H1 (cell line): ENCODE results near the gene DCP1B. TPM values are rescaled to one million over a fixed set of nuclear protein-coding genes. Genes with fewer than 3 reads are reported as not detected.

ENCODE experiments used
- CTCF ChIA-PET: fragments of 300-600 bp; sonication (Branson Sonifier 250); formaldehyde crosslinking; loops from one replicate; lab custom pipeline; 2021; ENCODE audit not compliant: partially characterized antibody; lab: Charles Lee
- POLR2A ChIA-PET: fragments of 300-600 bp; sonication (Branson Sonifier 250); formaldehyde crosslinking; loops from one replicate; lab custom pipeline; 2021; ENCODE audit warnings: inconsistent platforms; ENCODE audit not compliant: partially characterized antibody; lab: Charles Lee
- DNase-seq, 2 experiments: peaks; one replicate each; pipeline versions ENCODE4 v3.0.0 to v3.0.0-alpha.2; 2010 to 2022; ENCODE audit warnings: low spot score in 2 of 2, low read depth in 1 of 2, mixed read lengths in 1 of 2
- FAIRE-seq: peaks from 2 replicates; lab custom pipeline; 2011; peaks lifted over from hg19 to GRCh38; lab: Jason Lieb, UNC
- H2AFZ ChIP-seq: 2 replicates; pipeline ENCODE4 v1.8.1; 2012; ENCODE audit warnings: low read length, inconsistent platforms
- H2AK5ac ChIP-seq: 2 replicates; pipeline ENCODE4 v1.6.1; 2013; ENCODE audit warnings: low read depth, low read length
- H2BK120ac ChIP-seq: replicated peaks from 2 replicates; pipeline ENCODE3; 2013; ENCODE audit warnings: low read depth, low read length, inconsistent platforms
- H2BK12ac ChIP-seq: 2 replicates; pipeline ENCODE4 v1.6.1; 2013; ENCODE audit warnings: low read depth, low read length
- H2BK15ac ChIP-seq: 2 replicates; pipeline ENCODE4 v1.6.1; 2013; ENCODE audit warnings: low read length
- H2BK20ac ChIP-seq: 2 replicates; pipeline ENCODE4 v1.6.1; 2013; ENCODE audit warnings: low read length
- H2BK5ac ChIP-seq: 2 replicates; pipeline ENCODE4 v1.6.1; 2013; ENCODE audit warnings: low read depth, low read length
- H3K14ac ChIP-seq: 2 replicates; pipeline ENCODE4 v1.6.1; 2013; ENCODE audit warnings: inconsistent platforms; ENCODE audit not compliant: insufficient read length
- H3K18ac ChIP-seq: 2 replicates; pipeline ENCODE4 v1.6.1; 2013; ENCODE audit warnings: low read length; ENCODE audit errors: extremely low read depth
- H3K23ac ChIP-seq: 2 replicates; pipeline ENCODE4 v1.6.1; 2013; ENCODE audit warnings: inconsistent platforms; ENCODE audit not compliant: insufficient read length
- H3K23me2 ChIP-seq: 2 replicates; pipeline ENCODE4 v1.6.1; 2013; ENCODE audit warnings: low read depth, low read length
- H3K27ac ChIP-seq: 2 replicates; pipeline ENCODE4 v1.6.1; 2011; ENCODE audit warnings: low read depth, low read length, inconsistent platforms
- H3K27me3 ChIP-seq, 4 experiments: replicated peaks in 1 of 4; 1 replicate in 1 of 4; 2 replicates in 3 of 4; pipeline versions ENCODE4 v1.6.1 to v1.8.1; 2011 to 2013; ENCODE audit warnings: low read length in 3 of 4, mild to moderate bottlenecking in 3 of 4, inconsistent platforms in 2 of 4, mixed read lengths in 2 of 4, moderate library complexity in 1 of 4; ENCODE audit not compliant: control insufficient read depth in 3 of 4, insufficient read depth in 3 of 4; ENCODE audit errors: extremely low read depth in 1 of 4
- H3K36me3 ChIP-seq, 4 experiments: 2 replicates each; pipeline versions ENCODE4 v1.6.1 to v1.8.1; 2011 to 2013; ENCODE audit warnings: mild to moderate bottlenecking in 4 of 4, low read length in 3 of 4, moderate library complexity in 2 of 4, control low read depth in 1 of 4, inconsistent platforms in 1 of 4; ENCODE audit not compliant: insufficient read depth in 4 of 4, control insufficient read depth in 2 of 4
- H3K4ac ChIP-seq: replicated peaks from 2 replicates; pipeline ENCODE3; 2013; ENCODE audit warnings: low read length, low read depth, mixed read lengths, inconsistent platforms; ENCODE audit not compliant: insufficient read length
- H3K4me1 ChIP-seq, 4 experiments: replicated peaks in 1 of 4; 1 replicate in 1 of 4; 2 replicates in 3 of 4; pipeline versions ENCODE4 v1.6.1 to v1.8.1; 2011 to 2013; ENCODE audit warnings: low read length in 3 of 4, inconsistent platforms in 2 of 4, mixed read lengths in 1 of 4; ENCODE audit not compliant: insufficient read depth in 4 of 4, control insufficient read depth in 3 of 4
- H3K4me2 ChIP-seq, 2 experiments: 2 replicates each; pipeline versions ENCODE4 v1.6.1 to v1.8.1; 2011 to 2013; ENCODE audit warnings: low read depth in 2 of 2, low read length in 2 of 2, control low read depth in 1 of 2, inconsistent platforms in 1 of 2, mild to moderate bottlenecking in 1 of 2; ENCODE audit not compliant: insufficient read depth in 1 of 2
- H3K4me3 ChIP-seq, 4 experiments: fragments of 200-600, 300-600 bp in 1 of 4; sonication (generic), shearing (Covaris generic), sonication (Bioruptor Twin) in 1 of 4; 2 replicates each; pipeline versions ENCODE4 v1.5.1 to v1.8.1; 2011 to 2016; ENCODE audit warnings: low read length in 4 of 4, low read depth in 3 of 4, control low read depth in 2 of 4, inconsistent platforms in 2 of 4, mild to moderate bottlenecking in 2 of 4, mixed read lengths in 1 of 4, moderate library complexity in 1 of 4; ENCODE audit not compliant: insufficient read depth in 2 of 4; ENCODE audit errors: extremely low read depth in 1 of 4
- H3K56ac ChIP-seq: replicated peaks from 2 replicates; pipeline ENCODE3; 2013; ENCODE audit warnings: low read depth, mild to moderate bottlenecking, mixed read lengths, low read length, inconsistent platforms; ENCODE audit not compliant: insufficient read length
- H3K79me1 ChIP-seq: 2 replicates; pipeline ENCODE4 v1.6.1; 2013; ENCODE audit warnings: low read depth, low read length, control low read depth
- H3K79me2 ChIP-seq, 2 experiments: 2 replicates each; pipeline versions ENCODE4 v1.6.1 to v1.8.1; 2012 to 2013; ENCODE audit warnings: low read length in 2 of 2, mild to moderate bottlenecking in 2 of 2, inconsistent platforms in 1 of 2; ENCODE audit not compliant: insufficient read depth in 2 of 2, control insufficient read depth in 1 of 2
- H3K9ac ChIP-seq, 4 experiments: replicated peaks in 1 of 4; 1 replicate in 1 of 4; 2 replicates in 3 of 4; pipeline versions ENCODE4 v1.6.1 to v1.8.1; 2011 to 2013; ENCODE audit warnings: low read depth in 3 of 4, low read length in 3 of 4, control low read depth in 2 of 4, mild to moderate bottlenecking in 2 of 4, moderate library complexity in 2 of 4, inconsistent platforms in 1 of 4; ENCODE audit errors: extremely low read depth in 1 of 4
- H3K9me3 ChIP-seq, 2 experiments: 2 replicates each; pipeline versions ENCODE4 v1.6.1 to v1.8.1; 2012 to 2013; ENCODE audit warnings: mild to moderate bottlenecking in 2 of 2, moderate library complexity in 2 of 2, control low read depth in 1 of 2, inconsistent platforms in 1 of 2, low read depth in 1 of 2, low read length in 1 of 2, mixed read lengths in 1 of 2; ENCODE audit not compliant: insufficient read depth in 2 of 2
- H4K20me1 ChIP-seq, 2 experiments: replicated peaks in 1 of 2; 2 replicates each; pipeline versions ENCODE3 to v1.8.1; 2011 to 2013; ENCODE audit warnings: inconsistent platforms in 2 of 2, low read length in 2 of 2, mild to moderate bottlenecking in 1 of 2; ENCODE audit not compliant: insufficient read depth in 2 of 2, control insufficient read depth in 1 of 2
- H4K5ac ChIP-seq: 2 replicates; pipeline ENCODE4 v1.6.1; 2013; ENCODE audit warnings: low read length, low read depth, mixed read lengths, inconsistent platforms; ENCODE audit not compliant: insufficient read length
- H4K8ac ChIP-seq: 2 replicates; pipeline ENCODE4 v1.8.0; 2013; ENCODE audit warnings: mild to moderate bottlenecking, moderate library complexity, low read length, inconsistent platforms; ENCODE audit not compliant: insufficient read depth; ENCODE audit errors: extremely low read depth
- H4K91ac ChIP-seq: replicated peaks from 2 replicates; pipeline ENCODE3; 2013; ENCODE audit warnings: low read length, mixed read lengths, inconsistent platforms; ENCODE audit not compliant: insufficient read length
- CTBP2 ChIP-seq: IDR thresholded peaks from 2 replicates; pipeline ENCODE4 v1.7.0; 2011; ENCODE audit warnings: borderline replicate concordance, mild to moderate bottlenecking, moderate library complexity, mixed read lengths, low read length; ENCODE audit not compliant: insufficient read depth, insufficient read length
- SP4 ChIP-seq: IDR thresholded peaks from 2 replicates; pipeline ENCODE4 v1.6.1; 2012; ENCODE audit warnings: low read length, inconsistent platforms
- SUZ12 ChIP-seq: fragments of 200-600 bp; sonication (generic); IDR thresholded peaks from 2 replicates; pipeline ENCODE4 v1.6.1; 2012; ENCODE audit warnings: mild to moderate bottlenecking, inconsistent platforms, low read length, moderate library complexity, mixed read lengths
- WGBS, 2 experiments: shearing (Covaris generic) in 1 of 2; methylation state at CpG; one replicate each; pipeline versions ENCODE4 v1.1.6 to v1.1.7; 2013 to 2015; ENCODE audit warnings: low lambda C conversion rate in 2 of 2, mixed read lengths in 2 of 2, inconsistent platforms in 1 of 2, low coverage in 1 of 2, missing lambda C conversion rate in 1 of 2; ENCODE audit not compliant: insufficient replicate concordance in 2 of 2, insufficient coverage in 1 of 2, insufficient read length in 1 of 2; ENCODE audit errors: extremely low coverage in 1 of 2, missing lambda C conversion rate in 1 of 2; 5-methylcytosine and 5-hydroxymethylcytosine counted together
- polyA plus RNA-seq, 7 experiments: library from polyadenylated mRNA; depleted of rRNA in 3 of 7; stranded (reverse) in 5 of 7; unstranded in 2 of 7; fragments of >200 nt in 5 of 7; fragments of 200-250 nt in 2 of 7; gene quantifications; 1 replicate in 5 of 7; 2 replicates in 1 of 7; 4 replicates in 1 of 7; pipeline versions ENCODE4 v1.2.1 to v1.2.3, GENCODE V29; 2011 to 2013; ENCODE audit warnings: missing spikeins in 2 of 7, mixed read lengths in 2 of 7
- total RNA-seq: library from RNA; stranded (reverse); fragmentation: NEBNext Ultra II Directional; extraction: Animal tissue kit (Norgen Biotek cat#: 25700); gene quantifications from 2 replicates; pipeline ENCODE4 v1.2.1, GENCODE V29; 2021

The DCP1B gene
- total and polyA plus RNA-seq, 2 of the 8 experiments (the other 6 are each of a cell fraction or from before 2014, with no cell fraction given) = 14.8 to 29.0 TPM

DNA sequence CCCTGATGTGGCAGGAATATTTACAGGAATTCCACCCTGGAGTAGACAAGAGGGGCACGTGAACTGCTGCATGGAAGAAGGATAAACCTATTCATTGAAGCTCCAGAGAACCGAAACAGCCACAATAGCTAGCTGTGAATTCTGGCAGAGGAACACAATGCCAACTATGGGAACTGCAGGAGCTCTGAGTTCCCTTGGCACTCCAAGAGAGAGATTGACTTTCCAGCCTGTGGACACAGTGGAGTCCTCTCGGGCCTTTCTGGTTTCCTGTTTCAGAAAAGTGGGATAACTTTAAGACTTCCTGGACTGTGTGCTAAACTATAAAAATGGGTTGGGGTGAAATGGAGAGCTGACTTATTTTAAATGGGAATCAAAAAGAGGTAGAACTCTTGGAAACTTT is 97.7 kb downstream of the DCP1B start:
- H3K18ac ChIP-seq = no peak overlapping the region
- FAIRE-seq (no peak), DNase-seq (no peak)
- H2BK12ac ChIP-seq = no peak overlapping the region
- H2AK5ac ChIP-seq = no peak overlapping the region
- no peaks in the 10 kb centered on the region for H4K20me1 ChIP-seq
- no peaks in the 10 kb centered on the region for H3K4me1 ChIP-seq
- H4K91ac ChIP-seq = no peak overlapping the region
- no peak overlapping the region for H3K4ac ChIP-seq
- H4K5ac ChIP-seq = no peak overlapping the region
- 61% methylated on average over 3 of the region's 3 CpGs; no CpG with 5 or more reads in 1 of the 2 experiments for WGBS, 2 experiments
- peaks cover 0 to 3% of the 10 kb centered on the region in 2 experiments; a peak in 2 of 4 replicates for H3K9me3 ChIP-seq
- H2BK20ac ChIP-seq = no peak overlapping the region
- H3K23me2 ChIP-seq = 0 out of 2 replicates have a peak, but pooled peaks cover 3% of the 10 kb centered on the region
- no peak overlapping the region for H3K4me3 ChIP-seq
- no peak overlapping the region for H2AFZ ChIP-seq
- H3K27ac ChIP-seq = no peak overlapping the region
- no peak overlapping the region for H3K4me2 ChIP-seq
- H3K14ac ChIP-seq = no peak overlapping the region
- no peaks in the 10 kb centered on the region for H3K79me1 ChIP-seq
- no peak overlapping the region for H2BK120ac ChIP-seq
- CTCF ChIA-PET = interaction anchor here (0.6 to 1.2 kb wide), 2 partner anchors 33 to 1789 kb away, joined by 3 to 4 read pairs; no protein-coding TSS in a partner anchor
- H2BK15ac ChIP-seq = no peak overlapping the region
- H3K27me3 ChIP-seq = no peaks in the 10 kb centered on the region
- H3K9ac ChIP-seq = no peak overlapping the region
- H3K23ac ChIP-seq = no peak overlapping the region
- no peak overlapping the region for H4K8ac ChIP-seq
- no peaks in the 10 kb centered on the region; a peak in 1 of 8 replicates for H3K36me3 ChIP-seq
- POLR2A ChIA-PET = no interaction called here
- H3K79me2 ChIP-seq = no peaks in the 10 kb centered on the region
- H3K56ac ChIP-seq = no peak overlapping the region
- no peak overlapping the region for H2BK5ac ChIP-seq
- TF ChIP-seq SP4 = no peak
- no peak for TF ChIP-seq SUZ12
- no peak for TF ChIP-seq CTBP2
